ENCODE data around the gene IFITM1. TPM values are rescaled to one million over a fixed set of nuclear protein-coding genes. Genes with fewer than 3 reads are reported as not detected.
"Not testable (repeated sequence)": the region's sequence is repeated elsewhere in the genome, so short reads cannot be mapped to it uniquely, and the experiment has no call there.

IFITM1 gene
- total RNA-seq, 1 experiment from 2014 or later = 2.0 TPM

DNA sequence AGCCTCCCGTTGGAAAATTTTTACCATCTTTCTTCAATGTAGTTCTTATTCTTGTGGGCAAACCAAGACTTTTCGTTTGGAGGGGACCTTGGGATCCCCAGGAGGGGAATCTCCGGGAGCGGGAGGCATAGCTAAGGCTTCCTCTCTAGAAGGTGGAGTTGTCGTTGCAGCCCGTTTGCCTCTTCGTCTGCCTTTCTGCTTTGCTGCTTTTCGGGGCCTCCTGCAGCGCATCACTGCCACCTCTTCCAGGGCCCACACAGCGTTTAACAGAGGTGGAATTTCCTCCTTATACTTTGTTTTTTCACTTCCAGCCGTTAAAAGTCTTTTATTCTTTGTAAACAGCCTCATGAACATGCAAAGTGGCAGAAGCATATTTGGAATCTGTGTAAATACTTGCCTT, 10.3 kb downstream of the IFITM1 start:
- POLR2A ChIA-PET (ENCODE audit: unreplicated experiment) = no interaction called here
- no peaks in the 10 kb centered on the region for H3K9me2 ChIP-seq (replicated peaks; ENCODE audit: low read length)
- H3F3A ChIP-seq (ENCODE audit: low read length, unreplicated experiment) = no peaks in the 10 kb centered on the region
- peaks cover 10% of the 10 kb centered on the region for H3K79me2 ChIP-seq (ENCODE audit: low read length)
- no peak overlapping the region for H3K9ac ChIP-seq (ENCODE audit: low read length)
- no peak overlapping the region for H2AFZ ChIP-seq (ENCODE audit: low read length)
- CTCF ChIA-PET = no interaction called here
- DNase-seq = no peak
- no peak overlapping the region for H3K4me2 ChIP-seq (ENCODE audit: low read length)
- H3K9me3 ChIP-seq (ENCODE audit: low read length) = no peaks in the 10 kb centered on the region
- intact Hi-C loops (cut with micrococcal nuclease) = no loop called here
- H3K4me1 ChIP-seq (ENCODE audit: insufficient read depth, low read length) = no peaks in the 10 kb centered on the region; the same call in 1 of the 2 replicates
- no peaks in the 10 kb centered on the region for H3K36me3 ChIP-seq (ENCODE audit: low read depth, low read length)
- H3K27me3 ChIP-seq (ENCODE audit: low read length) = no peaks in the 10 kb centered on the region
- ATAC-seq = no peak
- no TSS peak for BruUV-seq (replicated peaks)
- H4K20me1 ChIP-seq (ENCODE audit: low read length) = no peaks in the 10 kb centered on the region
- TF ChIP-seq EZH2 (IDR thresholded peaks at IDR 0.05; ENCODE audit: low read length, unreplicated experiment) = no peak
- TF ChIP-seq, protein P1, sequence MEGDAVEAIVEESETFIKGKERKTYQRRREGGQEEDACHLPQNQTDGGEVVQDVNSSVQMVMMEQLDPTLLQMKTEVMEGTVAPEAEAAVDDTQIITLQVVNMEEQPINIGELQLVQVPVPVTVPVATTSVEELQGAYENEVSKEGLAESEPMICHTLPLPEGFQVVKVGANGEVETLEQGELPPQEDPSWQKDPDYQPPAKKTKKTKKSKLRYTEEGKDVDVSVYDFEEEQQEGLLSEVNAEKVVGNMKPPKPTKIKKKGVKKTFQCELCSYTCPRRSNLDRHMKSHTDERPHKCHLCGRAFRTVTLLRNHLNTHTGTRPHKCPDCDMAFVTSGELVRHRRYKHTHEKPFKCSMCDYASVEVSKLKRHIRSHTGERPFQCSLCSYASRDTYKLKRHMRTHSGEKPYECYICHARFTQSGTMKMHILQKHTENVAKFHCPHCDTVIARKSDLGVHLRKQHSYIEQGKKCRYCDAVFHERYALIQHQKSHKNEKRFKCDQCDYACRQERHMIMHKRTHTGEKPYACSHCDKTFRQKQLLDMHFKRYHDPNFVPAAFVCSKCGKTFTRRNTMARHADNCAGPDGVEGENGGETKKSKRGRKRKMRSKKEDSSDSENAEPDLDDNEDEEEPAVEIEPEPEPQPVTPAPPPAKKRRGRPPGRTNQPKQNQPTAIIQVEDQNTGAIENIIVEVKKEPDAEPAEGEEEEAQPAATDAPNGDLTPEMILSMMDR (conservative IDR thresholded peaks at IDR 0.05; ENCODE audit: low read depth, low read length) = no peak
- no peak for TF ChIP-seq EZH2phosphoT487 (IDR thresholded peaks at IDR 0.05; ENCODE audit: borderline replicate concordance, low read length)
- H3K27ac ChIP-seq (ENCODE audit: low read length) = no peak overlapping the region
- no peak overlapping the region for H3K4me3 ChIP-seq (ENCODE audit: low read length)

- H3K79me2 ChIP-seq (ENCODE audit: low read length); H3K9me3 ChIP-seq (ENCODE audit: low read length); H3K9ac ChIP-seq (ENCODE audit: low read length); POLR2A ChIA-PET (ENCODE audit: unreplicated experiment); H3K36me3 ChIP-seq (ENCODE audit: low read depth, low read length); H3F3A ChIP-seq (ENCODE audit: low read length, unreplicated experiment); BruUV-seq (replicated peaks); H3K27me3 ChIP-seq (ENCODE audit: low read length); intact Hi-C loops (cut with micrococcal nuclease); H3K9me2 ChIP-seq (replicated peaks; ENCODE audit: low read length); DNase-seq; H3K4me2 ChIP-seq (ENCODE audit: low read length); H3K4me1 ChIP-seq (ENCODE audit: insufficient read depth, low read length); H2AFZ ChIP-seq (ENCODE audit: low read length); ATAC-seq; H3K4me3 ChIP-seq (ENCODE audit: low read length); H3K27ac ChIP-seq (ENCODE audit: low read length); H4K20me1 ChIP-seq (ENCODE audit: low read length); CTCF ChIA-PET: not testable (repeated sequence)
These were observed 11.0 kb downstream of the IFITM1 start for GRCh38 chr11:324593-325517.

DNA sequence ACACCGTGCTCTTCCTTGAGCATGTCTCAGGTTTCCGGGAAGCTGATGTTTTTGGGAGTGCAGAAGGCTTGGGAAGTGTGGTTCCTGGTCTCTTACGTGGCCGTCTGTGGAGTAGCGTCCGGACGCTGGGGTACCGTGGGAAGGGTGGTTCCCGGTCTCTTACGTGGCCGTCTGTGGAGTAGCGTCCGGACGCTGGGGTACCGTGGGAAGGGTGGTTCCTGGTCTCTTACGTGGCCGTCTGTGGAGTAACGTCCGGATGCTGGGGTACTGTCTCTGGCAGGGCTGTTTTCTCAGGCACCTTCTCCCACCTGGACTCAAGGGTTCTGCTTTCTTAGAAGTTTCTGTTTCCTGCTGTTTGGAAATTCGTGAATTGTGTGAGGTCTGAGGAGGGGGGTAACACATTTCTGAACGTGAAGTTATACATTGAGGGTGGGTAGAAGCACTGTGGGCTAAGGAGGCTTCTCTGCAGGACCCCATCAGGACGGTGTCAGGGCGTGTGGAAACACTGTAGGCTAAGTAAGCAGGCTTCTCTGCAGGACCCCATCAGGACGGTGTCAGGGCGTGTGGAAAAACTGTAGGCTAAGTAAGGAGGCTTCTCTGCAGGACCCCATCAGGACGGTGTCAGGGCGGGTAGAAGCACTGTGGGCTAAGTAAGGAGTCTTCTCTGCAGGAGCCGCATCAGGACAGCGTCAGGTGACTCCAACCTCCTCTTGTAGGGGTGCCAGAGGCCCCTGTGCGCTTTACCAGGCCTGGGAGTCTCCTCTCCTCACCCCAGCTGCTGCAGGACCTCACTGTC, 12.2 kb downstream of the IFITM1 start:
- CTCF ChIA-PET = no interaction called here
- Histone ChIP-seq H3K9me3 (ENCODE audit: low read length) (no peaks in the 10 kb centered on the region), H3K4me1 (ENCODE audit: insufficient read depth, low read length) (no peaks in the 10 kb centered on the region; the same call in 1 of the 2 replicates), H3K9me2 (replicated peaks; ENCODE audit: low read length) (no peaks in the 10 kb centered on the region), H2AFZ (ENCODE audit: low read length) (no peak overlapping the region), H3K36me3 (ENCODE audit: low read depth, low read length) (no peaks in the 10 kb centered on the region), H3K27ac (ENCODE audit: low read length) (no peak overlapping the region), H4K20me1 (ENCODE audit: low read length) (no peaks in the 10 kb centered on the region), H3K4me3 (ENCODE audit: low read length) (no peak overlapping the region), H3K79me2 (ENCODE audit: low read length) (no peaks in the 10 kb centered on the region), H3K27me3 (ENCODE audit: low read length) (no peaks in the 10 kb centered on the region), H3K9ac (ENCODE audit: low read length) (no peak overlapping the region), H3K4me2 (ENCODE audit: low read length) (no peak overlapping the region), H3F3A (ENCODE audit: low read length, unreplicated experiment) (no peaks in the 10 kb centered on the region)
- no peak for TF ChIP-seq EZH2phosphoT487 (IDR thresholded peaks at IDR 0.05; ENCODE audit: borderline replicate concordance, low read length)
- TF ChIP-seq, protein P1 (conservative IDR thresholded peaks at IDR 0.05; ENCODE audit: low read depth, low read length) = no peak
- TF ChIP-seq EZH2 (IDR thresholded peaks at IDR 0.05; ENCODE audit: low read length, unreplicated experiment) = no peak
- no peak for ATAC-seq
- POLR2A ChIA-PET (ENCODE audit: unreplicated experiment) = no interaction called here
- no TSS peak for BruUV-seq (replicated peaks)
- intact Hi-C loops (cut with micrococcal nuclease) = no loop called here
- no peak for DNase-seq
